H1 (cell line): ENCODE data around the gene PSMF1. TPM values are rescaled to one million over a fixed set of nuclear protein-coding genes. Genes with fewer than 3 reads are reported as not detected.

Experiments
- CHD7 ChIP-seq: fragments of 300-600 bp; sonication (generic); IDR thresholded peaks from 2 replicates; pipeline ENCODE4 v1.7.1; 2012; ENCODE audit warnings: low read length, moderate library complexity, mild to moderate bottlenecking, inconsistent platforms; ENCODE audit not compliant: insufficient replicate concordance
- NRF1 ChIP-seq: IDR thresholded peaks from 2 replicates; pipeline ENCODE4 v1.6.1; 2011; ENCODE audit warnings: mild to moderate bottlenecking, low read depth, low read length, improper control_type of control experiment
- polyA plus RNA-seq, 7 experiments: library from polyadenylated mRNA; depleted of rRNA in 3 of 7; stranded (reverse) in 5 of 7; unstranded in 2 of 7; fragments of >200 nt in 5 of 7; fragments of 200-250 nt in 2 of 7; gene quantifications; 1 replicate in 5 of 7; 2 replicates in 1 of 7; 4 replicates in 1 of 7; pipeline versions ENCODE4 v1.2.1 to v1.2.3, GENCODE V29; 2011 to 2013; ENCODE audit warnings: missing spikeins in 2 of 7, mixed read lengths in 2 of 7
- total RNA-seq: library from RNA; stranded (reverse); fragmentation: NEBNext Ultra II Directional; extraction: Animal tissue kit (Norgen Biotek cat#: 25700); gene quantifications from 2 replicates; pipeline ENCODE4 v1.2.1, GENCODE V29; 2021

Gene PSMF1
- total and polyA plus RNA-seq, 2 of the 8 experiments (the other 6 are each of a cell fraction or from before 2014, with no cell fraction given) = 106 to 159 TPM

GRCh38 chr20:1199212-1199873, 80.9 kb downstream of the PSMF1 start (continued):
- TF ChIP-seq CHD7 (no peak), NRF1 (no peak)
